Ascending aorta (tissue), 2 donors: ENCODE measurements around the gene PPM1M. TPM values are rescaled to one million over a fixed set of nuclear protein-coding genes. Genes with fewer than 3 reads are reported as not detected.

ENCODE experiments used
- DNase-seq, 2 donors: peaks; one replicate each; pipeline ENCODE4 v3.0.0-alpha.2; 2019; ENCODE audit warnings: low spot score in 2 of 2
- H3K27ac ChIP-seq, 2 donors: fragments of 200-600 bp; sonication (generic); one replicate each; pipeline ENCODE4 v1.5.1; 2016 to 2017; ENCODE audit warnings: mild to moderate bottlenecking in 1 of 2
- H3K27me3 ChIP-seq: fragments of 200-600 bp; sonication (generic); one replicate; pipeline ENCODE4 v1.5.1; 2017
- H3K36me3 ChIP-seq, 2 donors: fragments of 200-600 bp; sonication (generic); one replicate each; pipeline ENCODE4 v1.5.1; 2016
- H3K4me1 ChIP-seq, 2 donors: fragments of 200-600 bp; sonication (generic); one replicate each; pipeline ENCODE4 v1.5.1; 2016 to 2017; ENCODE audit warnings: mild to moderate bottlenecking in 1 of 2
- H3K4me3 ChIP-seq, 2 donors: fragments of 200-600 bp; sonication (generic); one replicate each; pipeline ENCODE4 v1.5.1; 2016 to 2017; ENCODE audit warnings: mild to moderate bottlenecking in 1 of 2
- H3K9me3 ChIP-seq, 2 donors: fragments of 200-600 bp; sonication (generic); one replicate each; pipeline ENCODE4 v1.5.1; 2016
- intact Hi-C: fragments of 100-400 bp; cut with DNase I; formaldehyde crosslinking; loops from one replicate; pipeline ENCODE4 v1.15.1; 2023
- total RNA-seq: library from RNA; depleted of rRNA; stranded (reverse); fragments of >200 nt; gene quantifications from one replicate; pipeline ENCODE4 v1.1.0, GENCODE V29; 2016
- TF ChIP-seq, protein P1 (sequence below), 3 experiments: fragments of 200-600 bp in 2 of 3; fragments of 450-650 bp in 1 of 3; sonication (generic) in 2 of 3; IDR thresholded peaks; one replicate each; pipeline ENCODE4 v1.5.1; 2016 to 2019; ENCODE audit warnings: antibody characterized with exemption in 3 of 3, mild to moderate bottlenecking in 1 of 3, moderate library complexity in 1 of 3

PPM1M gene
- total RNA-seq, 1 donor from 2014 or later, result 20.3 TPM

DNA sequence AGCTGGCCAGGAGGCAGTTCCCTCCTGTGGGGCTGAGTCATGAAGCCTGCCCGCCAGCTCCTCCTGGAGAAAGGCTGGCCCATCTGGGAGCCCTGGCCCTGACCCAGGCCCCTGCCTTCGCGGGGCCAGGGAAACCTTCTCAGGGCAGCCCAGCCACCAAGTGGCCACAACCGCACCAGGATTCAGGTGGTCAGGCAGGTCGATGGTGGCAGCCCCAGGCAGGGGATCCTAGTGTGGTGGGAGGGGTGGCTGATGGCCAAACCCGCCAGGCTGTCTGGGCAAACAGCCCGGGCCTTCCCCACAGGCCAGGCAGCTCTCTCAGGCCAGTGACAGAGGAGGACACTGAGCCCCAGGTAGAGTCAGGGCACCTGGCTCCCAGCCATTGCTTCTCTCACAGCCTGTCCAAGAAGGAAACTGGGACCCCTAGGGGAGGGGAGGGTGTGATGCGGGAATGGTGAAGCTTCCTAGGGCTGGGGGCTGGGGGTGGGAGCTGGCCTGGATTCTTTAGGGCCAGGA, 7.8 kb upstream of the PPM1M start:
- peak; percentile 57 to 93 for DNase-seq
- H3K4me1 ChIP-seq, result peaks cover 9 to 32% of the 10 kb centered on the region in 2 donors
- no peaks in the 10 kb centered on the region for H3K27me3 ChIP-seq
- H3K27ac ChIP-seq, result peak overlapping the region; percentile 68 to 89
- intact Hi-C loops, result loop anchor here (2.0 to 10.0 kb wide), 4 partner anchors 41 to 167 kb away; partner anchors contain the start of genes GLYCTK, POC1A and WDR82
- peaks cover 0 to 8% of the 10 kb centered on the region in 2 donors for H3K36me3 ChIP-seq
- TF ChIP-seq, protein P1, sequence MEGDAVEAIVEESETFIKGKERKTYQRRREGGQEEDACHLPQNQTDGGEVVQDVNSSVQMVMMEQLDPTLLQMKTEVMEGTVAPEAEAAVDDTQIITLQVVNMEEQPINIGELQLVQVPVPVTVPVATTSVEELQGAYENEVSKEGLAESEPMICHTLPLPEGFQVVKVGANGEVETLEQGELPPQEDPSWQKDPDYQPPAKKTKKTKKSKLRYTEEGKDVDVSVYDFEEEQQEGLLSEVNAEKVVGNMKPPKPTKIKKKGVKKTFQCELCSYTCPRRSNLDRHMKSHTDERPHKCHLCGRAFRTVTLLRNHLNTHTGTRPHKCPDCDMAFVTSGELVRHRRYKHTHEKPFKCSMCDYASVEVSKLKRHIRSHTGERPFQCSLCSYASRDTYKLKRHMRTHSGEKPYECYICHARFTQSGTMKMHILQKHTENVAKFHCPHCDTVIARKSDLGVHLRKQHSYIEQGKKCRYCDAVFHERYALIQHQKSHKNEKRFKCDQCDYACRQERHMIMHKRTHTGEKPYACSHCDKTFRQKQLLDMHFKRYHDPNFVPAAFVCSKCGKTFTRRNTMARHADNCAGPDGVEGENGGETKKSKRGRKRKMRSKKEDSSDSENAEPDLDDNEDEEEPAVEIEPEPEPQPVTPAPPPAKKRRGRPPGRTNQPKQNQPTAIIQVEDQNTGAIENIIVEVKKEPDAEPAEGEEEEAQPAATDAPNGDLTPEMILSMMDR (IDR thresholded peaks at IDR 0.05), result peak in 1 of 3 experiments; percentile 22
- no peaks in the 10 kb centered on the region for H3K9me3 ChIP-seq
- H3K4me3 ChIP-seq, result peak overlapping the region; percentile 90 to 99

DNA sequence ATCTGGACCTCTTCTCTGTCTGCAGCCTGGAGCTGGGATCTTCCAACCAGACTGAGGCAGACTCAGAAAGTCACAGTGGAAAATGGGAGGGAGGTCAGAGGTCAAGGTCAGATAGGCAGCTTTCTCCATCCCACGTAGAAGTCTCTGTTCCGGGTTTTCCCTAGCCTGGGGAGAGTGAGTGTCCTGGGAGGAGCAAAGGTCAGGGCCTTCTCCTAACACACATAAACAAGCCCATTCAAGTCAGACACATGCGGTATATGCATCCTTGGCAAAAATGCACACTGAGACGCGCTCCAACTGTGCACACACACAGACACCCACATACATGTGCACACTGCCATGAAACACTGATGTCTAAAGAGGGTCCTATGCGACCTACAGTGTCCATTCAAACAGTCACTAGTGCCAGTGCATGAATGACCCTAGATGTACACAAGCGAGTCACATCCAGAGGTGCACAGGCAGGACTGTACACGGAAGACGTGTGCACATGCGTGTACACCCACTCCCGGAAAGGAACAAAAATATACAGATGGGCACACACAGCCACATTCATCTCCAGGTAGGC, 7.3 kb upstream of the PPM1M start:
- intact Hi-C loops, result loop anchor here (2.0 to 10.0 kb wide), 4 partner anchors 41 to 167 kb away; partner anchors contain the start of genes GLYCTK, POC1A and WDR82
- Histone ChIP-seq H3K36me3 (peaks cover 0 to 8% of the 10 kb centered on the region in 2 donors), H3K4me3 (peak overlapping the region; percentile 90 to 99), H3K4me1 (peaks cover 9 to 32% of the 10 kb centered on the region in 2 donors), H3K27me3 (no peaks in the 10 kb centered on the region), H3K9me3 (no peaks in the 10 kb centered on the region), H3K27ac (peak overlapping the region; percentile 88 to 89)
- TF ChIP-seq, protein P1 (IDR thresholded peaks at IDR 0.05), result no peak
- no peak for DNase-seq

DNA sequence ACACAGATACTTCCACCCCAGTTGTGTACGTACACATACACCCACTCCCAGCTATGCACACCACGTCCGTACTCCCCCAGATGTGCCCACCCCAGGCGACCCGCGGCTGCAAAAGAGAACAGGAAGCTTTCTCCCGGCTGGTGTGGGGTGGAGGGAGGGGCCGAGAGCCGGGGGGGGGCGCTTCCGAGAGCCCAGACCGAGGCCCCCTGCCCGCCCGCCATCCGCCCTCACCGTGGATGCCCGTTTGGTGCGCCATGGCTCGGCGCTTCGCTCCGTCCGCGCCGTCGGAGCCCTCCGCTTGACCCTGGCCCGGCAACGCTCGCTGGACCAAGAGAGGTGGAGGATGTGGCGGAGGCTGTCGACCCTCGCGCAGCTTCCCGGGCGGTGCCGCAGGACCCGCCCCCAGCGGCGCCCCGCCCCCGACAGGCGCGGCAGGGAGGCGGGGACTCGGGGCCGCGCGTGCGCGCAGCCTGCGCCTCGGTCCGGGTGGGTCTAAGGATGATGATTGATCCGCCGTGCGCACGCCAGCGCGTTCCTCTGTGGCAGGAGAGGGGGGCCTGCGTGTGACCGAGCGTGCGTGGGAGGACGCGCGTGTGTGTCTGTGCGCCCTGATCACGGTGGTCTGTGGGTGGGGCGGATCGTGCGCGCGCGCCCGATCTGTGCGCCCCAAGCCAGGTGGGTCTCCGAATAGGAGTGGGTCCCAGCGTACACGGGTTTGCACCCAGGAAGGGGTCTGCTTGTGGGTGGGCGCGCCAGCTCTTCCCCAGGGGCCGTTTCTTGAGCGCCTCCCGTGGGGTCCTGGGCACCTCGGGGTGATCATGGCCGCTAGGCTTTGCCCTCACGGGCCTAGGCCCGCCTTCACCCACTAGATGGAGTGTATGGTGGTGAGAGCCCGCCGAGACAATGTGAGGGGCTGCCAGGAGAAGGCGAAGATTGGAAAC, 6.5 kb upstream of the PPM1M start, which contains the start of gene TWF2:
TSS of gene TWF2 (minus strand) at position 398 of the 941 bp plus-strand sequence. CDS start at position 256, 142 bp downstream.
- peak within 1 kb of the TSS; percentile 90 to 99 for H3K4me3 ChIP-seq
- peaks cover 0 to 8% of the 10 kb centered on the region in 2 donors for H3K36me3 ChIP-seq
- TF ChIP-seq, protein P1 (IDR thresholded peaks at IDR 0.05), result peak in 2 of 3 experiments; percentile 47 to 55
- no peaks in the 10 kb centered on the region for H3K27me3 ChIP-seq
- peaks cover 9 to 32% of the 10 kb centered on the region in 2 donors for H3K4me1 ChIP-seq
- H3K9me3 ChIP-seq, result no peaks in the 10 kb centered on the region
- DNase-seq, result peak in 1 of 2 donors; percentile 90
- peak within 1 kb of the TSS; percentile 88 to 89 for H3K27ac ChIP-seq
- intact Hi-C loops, result loop anchor here (2.0 to 10.0 kb wide), 4 partner anchors 40 to 166 kb away; partner anchors contain the start of genes GLYCTK, POC1A and WDR82

DNA sequence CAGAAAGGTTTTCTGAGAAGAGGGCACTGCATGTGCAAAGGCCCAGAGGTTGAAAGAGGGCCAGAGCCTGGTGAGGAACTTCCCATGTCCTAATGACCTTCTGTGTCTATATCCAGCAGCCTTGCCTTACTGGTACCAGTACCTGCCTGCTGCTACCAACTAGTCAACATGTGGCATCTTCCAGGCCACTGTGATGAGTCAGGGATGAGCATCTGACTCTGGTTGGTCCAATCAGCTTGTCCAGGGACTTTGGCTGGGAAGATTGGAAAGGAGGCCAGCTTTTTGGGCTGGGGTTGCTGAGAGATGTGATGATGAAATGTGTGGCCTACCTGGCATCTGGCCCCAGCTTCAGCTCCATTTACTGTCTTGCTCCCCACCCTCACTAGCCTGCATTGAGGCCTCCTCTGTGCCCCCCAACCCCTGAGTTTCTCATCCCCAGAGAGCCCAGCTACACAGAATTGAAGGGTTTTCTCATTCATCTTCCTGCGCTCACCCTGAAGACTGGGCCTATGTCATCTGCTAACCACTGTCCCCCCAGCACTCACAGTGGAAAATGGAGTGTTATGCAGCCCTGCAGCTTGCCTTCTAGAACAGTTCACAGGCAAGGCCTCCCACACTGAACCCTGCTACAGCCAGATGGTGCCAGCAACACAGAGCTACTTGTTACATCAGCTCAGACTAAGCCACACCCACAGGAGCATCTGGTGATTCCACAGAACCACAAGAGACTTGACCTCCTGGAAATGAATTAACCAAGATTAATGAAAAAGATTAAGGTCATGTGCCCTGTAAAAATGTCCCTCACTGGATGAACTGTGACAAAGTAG, 5.3 kb upstream of the PPM1M start:
- Histone ChIP-seq H3K27me3 (no peaks in the 10 kb centered on the region), H3K27ac (peak overlapping the region; percentile 88 to 89), H3K9me3 (no peaks in the 10 kb centered on the region), H3K4me3 (peak overlapping the region in 1 of 2 donors; percentile 90), H3K4me1 (peaks cover 9 to 40% of the 10 kb centered on the region in 2 donors), H3K36me3 (no peaks in the 10 kb centered on the region)
- peak in 1 of 2 donors; percentile 75 for DNase-seq
- intact Hi-C loops, result no loop called here
- TF ChIP-seq, protein P1 (IDR thresholded peaks at IDR 0.05), result no peak
